HepG2 (cell line): ENCODE data around the gene EEPD1. TPM values are rescaled to one million over a fixed set of nuclear protein-coding genes. Genes with fewer than 3 reads are reported as not detected.
A peak's percentile ranks its signal among the peaks of the same experiment; 100 is the strongest.

Source experiments
- CCAR2 ChIP-seq: fragments of 200-400 bp; formaldehyde crosslinking; optimal IDR thresholded peaks from 2 replicates; pipeline ENCODE3; 2018; ENCODE audit warnings: low read depth, mild to moderate bottlenecking, low read length, moderate library complexity
- EEA1 ChIP-seq: sonication (generic); formaldehyde crosslinking; IDR thresholded peaks from 2 replicates; pipeline ENCODE4 v1.5.1; 2020; ENCODE audit warnings: mild to moderate bottlenecking, missing genetic modification reagents, borderline replicate concordance
- EHMT2 ChIP-seq: fragments of 200-600 bp; sonication (generic); IDR thresholded peaks from 2 replicates; pipeline ENCODE4 v1.7.0; 2017; ENCODE audit warnings: antibody characterized with exemption, low read depth, low read length, borderline replicate concordance
- ELF4 ChIP-seq: sonication (generic); formaldehyde crosslinking; IDR thresholded peaks from 2 replicates; pipeline ENCODE4 v1.5.0; 2020; ENCODE audit warnings: missing genetic modification reagents, mild to moderate bottlenecking, moderate library complexity, borderline replicate concordance
- GABPA ChIP-seq, 2 experiments: IDR thresholded peaks; 2 replicates each; pipeline ENCODE4 v1.6.1; 2011 to 2016; ENCODE audit warnings: low read depth in 2 of 2, low read length in 1 of 2, missing biosample characterization in 1 of 2, missing genetic modification characterization in 1 of 2
- HMGXB3 ChIP-seq: sonication (generic); formaldehyde crosslinking; IDR thresholded peaks from 2 replicates; pipeline ENCODE4 v1.4.0; 2020; ENCODE audit warnings: missing genetic modification reagents, borderline replicate concordance
- HNF4A ChIP-seq: sonication (generic); formaldehyde crosslinking; IDR thresholded peaks from 2 replicates; pipeline ENCODE4 v1.4.0; 2020; ENCODE audit warnings: missing genetic modification reagents
- MIER2 ChIP-seq: IDR thresholded peaks from 2 replicates; pipeline ENCODE4 v1.6.1; 2016; ENCODE audit warnings: missing biosample characterization, missing genetic modification reagents
- NCOA5 ChIP-seq: sonication (generic); formaldehyde crosslinking; IDR thresholded peaks from 2 replicates; pipeline ENCODE4 v1.4.0; 2020; ENCODE audit warnings: missing genetic modification reagents
- NONO ChIP-seq, 2 experiments: fragments of 450-650 bp in 1 of 2; sonication (generic) in 1 of 2; formaldehyde crosslinking in 1 of 2; IDR thresholded peaks in 1 of 2; conservative IDR thresholded peaks in 1 of 2; 2 replicates each; pipeline versions ENCODE4 v1.6.1 to v1.8.0; 2017 to 2022; ENCODE audit warnings: mild to moderate bottlenecking in 1 of 2, missing genetic modification reagents in 1 of 2, moderate library complexity in 1 of 2
- PTBP1 ChIP-seq: fragments of 200-400 bp; formaldehyde crosslinking; IDR thresholded peaks from 2 replicates; pipeline ENCODE4 v1.6.1; 2018; ENCODE audit warnings: low read length, low read depth; ENCODE audit not compliant: poor library complexity, severe bottlenecking
- RARG ChIP-seq: sonication (generic); formaldehyde crosslinking; IDR thresholded peaks from 2 replicates; pipeline ENCODE4 v1.4.0; 2020; ENCODE audit warnings: low read depth, mild to moderate bottlenecking, missing genetic modification reagents
- RELA ChIP-seq: sonication (generic); formaldehyde crosslinking; IDR thresholded peaks from 2 replicates; pipeline ENCODE4 v1.4.0; 2020; ENCODE audit warnings: missing genetic modification reagents
- SCMH1 ChIP-seq: sonication (generic); formaldehyde crosslinking; IDR thresholded peaks from 2 replicates; pipeline ENCODE4 v1.9.0; 2021; ENCODE audit warnings: missing genetic modification reagents, mild to moderate bottlenecking, borderline replicate concordance
- SMAD9 ChIP-seq: sonication (generic); formaldehyde crosslinking; IDR thresholded peaks from 2 replicates; pipeline ENCODE4 v1.5.1; 2020; ENCODE audit warnings: mild to moderate bottlenecking, missing genetic modification reagents
- ZBTB14 ChIP-seq: sonication (generic); formaldehyde crosslinking; IDR thresholded peaks from 2 replicates; pipeline ENCODE4 v1.4.0; 2020; ENCODE audit warnings: missing genetic modification reagents
- ZNF20 ChIP-seq: sonication (generic); formaldehyde crosslinking; IDR thresholded peaks from 2 replicates; pipeline ENCODE4 v1.4.0; 2020; ENCODE audit warnings: mild to moderate bottlenecking, moderate library complexity, missing genetic modification reagents
- ZNF546 ChIP-seq: sonication (generic); formaldehyde crosslinking; conservative IDR thresholded peaks from 2 replicates; pipeline ENCODE4 v1.8.1; 2023; ENCODE audit warnings: mild to moderate bottlenecking, missing genetic modification reagents
- ZNF558 ChIP-seq: sonication (generic); formaldehyde crosslinking; IDR thresholded peaks from 2 replicates; pipeline ENCODE4 v1.9.0; 2022; ENCODE audit warnings: mild to moderate bottlenecking, missing genetic modification reagents, borderline replicate concordance
- ZNF605 ChIP-seq: sonication (generic); formaldehyde crosslinking; IDR thresholded peaks from 2 replicates; pipeline ENCODE4 v1.8.0; 2022; ENCODE audit warnings: mild to moderate bottlenecking, missing genetic modification reagents
- ZNF607 ChIP-seq: sonication (generic); formaldehyde crosslinking; IDR thresholded peaks from 2 replicates; pipeline ENCODE4 v1.5.1; 2020; ENCODE audit warnings: missing genetic modification reagents, mild to moderate bottlenecking, borderline replicate concordance
- ZNF878 ChIP-seq: sonication (generic); formaldehyde crosslinking; IDR thresholded peaks from 2 replicates; pipeline ENCODE4 v1.8.1; 2023; ENCODE audit warnings: mild to moderate bottlenecking, missing genetic modification reagents, moderate library complexity
- polyA plus RNA-seq, 8 experiments: library from polyadenylated mRNA; depleted of rRNA in 3 of 8; stranded (reverse) in 7 of 8; unstranded in 1 of 8; fragments of >200 nt; fragmentation: Illumina TruSeq in 4 of 8; extraction: Trizol in 4 of 8; gene quantifications; 2 replicates each; pipeline versions ENCODE4 v1.2.1 to v1.2.3, GENCODE V29; 2011 to 2016; ENCODE audit warnings: low read depth in 4 of 8, missing spikeins in 1 of 8, mixed read lengths in 1 of 8; ENCODE audit not compliant: insufficient read depth in 1 of 8
- total RNA-seq, 5 experiments: library from RNA; depleted of rRNA; stranded (reverse); fragments of >200 nt; fragmentation: Illumina TruSeq; extraction: Trizol; gene quantifications; 2 replicates each; pipeline ENCODE4 v1.2.3, GENCODE V29; 2016; ENCODE audit warnings: low read depth in 1 of 5

Gene EEPD1
- total and polyA plus RNA-seq, 2 of the 13 experiments (the other 11 are each of a cell fraction or from before 2014, with no cell fraction given): 10.1 to 16.4 TPM

GRCh38 chr7:36272567-36273269 is 119.7 kb downstream of the EEPD1 start (continued):
- no peak; the same call in 1 of the 2 replicates for TF ChIP-seq HMGXB3 (CRISPR knock-in tag)
- TF ChIP-seq NONO (IDR thresholded peaks at IDR 0.05): no peak
- TF ChIP-seq NONO (CRISPR knock-in tag; conservative IDR thresholded peaks at IDR 0.05): no peak; the same call in 1 of the 2 replicates
- TF ChIP-seq CCAR2: no peak
- TF ChIP-seq MIER2 (CRISPR knock-in tag): no peak
- TF ChIP-seq EHMT2: no peak
- no peak for TF ChIP-seq RARG (CRISPR knock-in tag)
- no peak for TF ChIP-seq ZNF20 (CRISPR knock-in tag)
- TF ChIP-seq EEA1 (CRISPR knock-in tag): no peak
- peak; percentile 49 for TF ChIP-seq HNF4A (CRISPR knock-in tag)
- peak; percentile 45; the same call in 1 of the 2 replicates for TF ChIP-seq ZNF605 (CRISPR knock-in tag)
- TF ChIP-seq ZBTB14 (CRISPR knock-in tag): no peak
- TF ChIP-seq ELF4 (CRISPR knock-in tag): no peak
- no peak for TF ChIP-seq ZNF546
- no peak for TF ChIP-seq GABPA (IDR thresholded peaks at IDR 0.05; ENCODE audit: low read depth, low read length)
- TF ChIP-seq GABPA (CRISPR knock-in tag; IDR thresholded peaks at IDR 0.05; ENCODE audit: low read depth): 0 out of 2 replicates have a peak, but pooled peaks have one; percentile 14
- TF ChIP-seq RELA: no peak
- TF ChIP-seq PTBP1: no peak
- TF ChIP-seq SCMH1 (CRISPR knock-in tag): no peak
- TF ChIP-seq ZNF878 (CRISPR knock-in tag): no peak
- no peak for TF ChIP-seq NCOA5 (CRISPR knock-in tag)
- TF ChIP-seq SMAD9 (CRISPR knock-in tag): no peak
- TF ChIP-seq ZNF558 (CRISPR knock-in tag): no peak
- no peak for TF ChIP-seq ZNF607
